ENCODE measurements around the gene EMP3. TPM values are rescaled to one million over a fixed set of nuclear protein-coding genes. Genes with fewer than 3 reads are reported as not detected.

The EMP3 gene
- total and polyA plus RNA-seq, 2 of the 13 experiments (the other 11 are each of a cell fraction or from before 2014, with no cell fraction given), result 2.2 to 7.8 TPM

DNA sequence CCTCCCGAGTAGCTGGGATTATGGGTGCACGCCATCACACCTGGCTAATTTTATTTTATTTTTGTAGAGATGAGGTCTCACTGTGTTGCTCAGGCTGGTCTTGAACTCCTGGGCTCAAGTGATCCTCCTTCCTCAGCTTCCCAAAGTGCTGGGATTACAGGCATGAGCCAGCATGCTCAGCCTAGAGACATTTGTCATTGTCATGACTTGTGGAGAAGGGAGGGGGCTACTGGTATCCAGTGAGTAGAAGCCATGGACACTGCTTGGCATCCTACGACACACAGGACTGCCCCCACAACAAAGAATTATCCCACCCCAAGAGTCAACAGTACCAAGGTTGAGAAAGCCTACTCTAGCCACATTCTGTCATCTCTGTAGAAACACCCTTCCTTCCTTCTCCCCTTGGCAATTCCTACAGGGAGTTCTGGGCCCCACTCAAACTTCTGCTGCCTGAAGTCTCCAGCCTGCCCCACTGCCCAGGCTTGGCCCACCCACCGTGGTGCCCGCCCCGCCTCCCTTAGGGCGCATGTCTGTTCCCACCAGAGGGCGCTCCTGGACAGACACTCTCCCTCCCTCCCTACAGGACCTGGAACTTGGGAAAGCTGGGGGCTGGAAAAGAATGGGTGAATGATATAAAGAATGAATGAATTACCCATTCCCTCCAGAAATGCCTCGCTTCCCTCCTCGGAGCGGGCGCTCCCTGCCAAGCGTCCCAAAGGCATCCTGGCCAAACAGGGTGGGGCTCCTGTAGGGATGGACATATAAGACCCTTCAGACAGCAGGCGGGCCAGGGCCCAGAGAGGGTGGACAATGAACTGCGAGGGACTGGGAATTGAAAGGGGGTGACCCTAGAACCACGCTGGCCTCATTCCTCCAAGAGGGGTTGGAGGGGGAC, 5.5 kb upstream of the EMP3 start (continued):
- no peak for TF ChIP-seq ZFP1 (CRISPR knock-in tag; IDR thresholded peaks at IDR 0.05)
- no peak for TF ChIP-seq KLF9 (CRISPR knock-in tag; IDR thresholded peaks at IDR 0.05; ENCODE audit: low read depth)
- TF ChIP-seq RXRA (CRISPR knock-in tag; IDR thresholded peaks at IDR 0.05), result no peak
- peak; percentile 57 for TF ChIP-seq SP5 (CRISPR knock-in tag; IDR thresholded peaks at IDR 0.05; ENCODE audit: borderline replicate concordance, low read depth)
- peak; percentile 68; the same call in 1 of the 2 replicates for TF ChIP-seq GATAD2A (CRISPR knock-in tag; IDR thresholded peaks at IDR 0.05)
- no peak for TF ChIP-seq NFRKB (IDR thresholded peaks at IDR 0.05)
- TF ChIP-seq, protein P1, sequence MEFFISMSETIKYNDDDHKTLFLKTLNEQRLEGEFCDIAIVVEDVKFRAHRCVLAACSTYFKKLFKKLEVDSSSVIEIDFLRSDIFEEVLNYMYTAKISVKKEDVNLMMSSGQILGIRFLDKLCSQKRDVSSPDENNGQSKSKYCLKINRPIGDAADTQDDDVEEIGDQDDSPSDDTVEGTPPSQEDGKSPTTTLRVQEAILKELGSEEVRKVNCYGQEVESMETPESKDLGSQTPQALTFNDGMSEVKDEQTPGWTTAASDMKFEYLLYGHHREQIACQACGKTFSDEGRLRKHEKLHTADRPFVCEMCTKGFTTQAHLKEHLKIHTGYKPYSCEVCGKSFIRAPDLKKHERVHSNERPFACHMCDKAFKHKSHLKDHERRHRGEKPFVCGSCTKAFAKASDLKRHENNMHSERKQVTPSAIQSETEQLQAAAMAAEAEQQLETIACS (CRISPR knock-in tag; IDR thresholded peaks at IDR 0.05), result no peak
- no peak for TF ChIP-seq EZH2 (conservative IDR thresholded peaks at IDR 0.05; ENCODE audit: low read depth, low read length)
- TF ChIP-seq ZNF709 (CRISPR knock-in tag; IDR thresholded peaks at IDR 0.05), result no peak
- TF ChIP-seq ZMAT3 (CRISPR knock-in tag; conservative IDR thresholded peaks at IDR 0.05), result no peak
- TF ChIP-seq NR2F6 (IDR thresholded peaks at IDR 0.05), result no peak
- TF ChIP-seq NR2F6 (CRISPR knock-in tag; IDR thresholded peaks at IDR 0.05), result no peak; the same call in 1 of the 2 replicates
- TF ChIP-seq ZSCAN5A (CRISPR knock-in tag; IDR thresholded peaks at IDR 0.05; ENCODE audit: borderline replicate concordance), result no peak
- no peak for TF ChIP-seq SNRNP70 (IDR thresholded peaks at IDR 0.05; ENCODE audit: low read depth, low read length)
- no peak for TF ChIP-seq ARNTL (CRISPR knock-in tag; IDR thresholded peaks at IDR 0.05)
- TF ChIP-seq, protein P2, sequence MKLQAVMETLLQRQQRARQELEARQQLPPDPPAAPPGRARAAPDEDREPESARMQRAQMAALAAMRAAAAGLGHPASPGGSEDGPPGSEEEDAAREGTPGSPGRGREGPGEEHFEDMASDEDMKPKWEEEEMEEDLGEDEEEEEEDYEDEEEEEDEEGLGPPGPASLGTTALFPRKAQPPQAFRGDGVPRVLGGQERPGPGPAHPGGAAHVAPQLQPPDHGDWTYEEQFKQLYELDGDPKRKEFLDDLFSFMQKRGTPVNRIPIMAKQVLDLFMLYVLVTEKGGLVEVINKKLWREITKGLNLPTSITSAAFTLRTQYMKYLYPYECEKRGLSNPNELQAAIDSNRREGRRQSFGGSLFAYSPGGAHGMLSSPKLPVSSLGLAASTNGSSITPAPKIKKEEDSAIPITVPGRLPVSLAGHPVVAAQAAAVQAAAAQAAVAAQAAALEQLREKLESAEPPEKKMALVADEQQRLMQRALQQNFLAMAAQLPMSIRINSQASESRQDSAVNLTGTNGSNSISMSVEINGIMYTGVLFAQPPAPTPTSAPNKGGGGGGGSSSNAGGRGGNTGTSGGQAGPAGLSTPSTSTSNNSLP (IDR thresholded peaks at IDR 0.05; ENCODE audit: low read depth, low read length), result no peak
- TF ChIP-seq, protein P3, sequence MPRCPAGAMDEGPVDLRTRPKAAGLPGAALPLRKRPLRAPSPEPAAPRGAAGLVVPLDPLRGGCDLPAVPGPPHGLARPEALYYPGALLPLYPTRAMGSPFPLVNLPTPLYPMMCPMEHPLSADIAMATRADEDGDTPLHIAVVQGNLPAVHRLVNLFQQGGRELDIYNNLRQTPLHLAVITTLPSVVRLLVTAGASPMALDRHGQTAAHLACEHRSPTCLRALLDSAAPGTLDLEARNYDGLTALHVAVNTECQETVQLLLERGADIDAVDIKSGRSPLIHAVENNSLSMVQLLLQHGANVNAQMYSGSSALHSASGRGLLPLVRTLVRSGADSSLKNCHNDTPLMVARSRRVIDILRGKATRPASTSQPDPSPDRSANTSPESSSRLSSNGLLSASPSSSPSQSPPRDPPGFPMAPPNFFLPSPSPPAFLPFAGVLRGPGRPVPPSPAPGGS (CRISPR knock-in tag; IDR thresholded peaks at IDR 0.05), result 0 out of 2 replicates have a peak, but pooled peaks have one; percentile 42
- no peak for TF ChIP-seq CBX5 (CRISPR knock-in tag; IDR thresholded peaks at IDR 0.05; ENCODE audit: borderline replicate concordance)
- TF ChIP-seq ZNF572 (CRISPR knock-in tag; IDR thresholded peaks at IDR 0.05), result 0 out of 2 replicates have a peak, but pooled peaks have one; percentile 70
- no peak for TF ChIP-seq HNRNPUL1 (IDR thresholded peaks at IDR 0.05; ENCODE audit: low read depth, low read length)
- no peak for TF ChIP-seq PHF20 (CRISPR knock-in tag; IDR thresholded peaks at IDR 0.05)
- no peak for TF ChIP-seq FIP1L1 (IDR thresholded peaks at IDR 0.05; ENCODE audit: borderline replicate concordance, insufficient read depth, low read depth, low read length)
- no peak for TF ChIP-seq ZNF34 (CRISPR knock-in tag; IDR thresholded peaks at IDR 0.05; ENCODE audit: borderline replicate concordance)
- no peak for TF ChIP-seq PAWR (CRISPR knock-in tag; IDR thresholded peaks at IDR 0.05; ENCODE audit: borderline replicate concordance)
- 0 out of 2 replicates have a peak, but pooled peaks have one; percentile 15 for TF ChIP-seq ZNF317 (CRISPR knock-in tag; IDR thresholded peaks at IDR 0.05)
- TF ChIP-seq ZNF546 (CRISPR knock-in tag; conservative IDR thresholded peaks at IDR 0.05), result no peak
- TF ChIP-seq ZNF383 (CRISPR knock-in tag; IDR thresholded peaks at IDR 0.05; ENCODE audit: borderline replicate concordance), result no peak
